Effector memory CD8-positive, alpha-beta T cell (primary cell): ENCODE results near the gene SLC31A2.

Experiments used
- ATAC-seq: fragments of 150-1000 bp; cut with Tn5 transposase; replicated peaks from 2 replicates; pipeline ENCODE4 v1.10.0; 2021; ENCODE audit warnings: mild to moderate bottlenecking, moderate library complexity
- DNase-seq, 3 experiments: peaks; one replicate each; pipeline ENCODE4 v3.0.0; 2021
- H3K27ac Mint-ChIP-seq, 2 donors: one replicate each; pipeline ENCODE4 v1.8.0; 2022; ENCODE audit warnings: mild to moderate bottlenecking in 2 of 2, mixed read lengths in 2 of 2, moderate library complexity in 2 of 2
- H3K27me3 Mint-ChIP-seq, 2 donors: one replicate each; pipeline ENCODE4 v1.8.0; 2022; ENCODE audit warnings: mixed read lengths in 2 of 2
- H3K36me3 Mint-ChIP-seq: one replicate; pipeline ENCODE4 v1.8.0; 2022; ENCODE audit warnings: mild to moderate bottlenecking, moderate library complexity, mixed read lengths; ENCODE audit not compliant: insufficient read depth
- H3K4me1 Mint-ChIP-seq, 2 donors: one replicate each; pipeline ENCODE4 v1.8.0; 2022; ENCODE audit warnings: low read depth in 2 of 2, mixed read lengths in 2 of 2
- H3K4me3 Mint-ChIP-seq, 2 donors: one replicate each; pipeline ENCODE4 v1.8.0; 2022; ENCODE audit warnings: mild to moderate bottlenecking in 2 of 2, mixed read lengths in 2 of 2, moderate library complexity in 2 of 2
- H3K9me3 Mint-ChIP-seq, 2 donors: one replicate each; pipeline ENCODE4 v1.8.0; 2022; ENCODE audit warnings: mixed read lengths in 2 of 2

SLC31A2 gene

GRCh38 chr9:113155911-113156588 is 5.2 kb downstream of the SLC31A2 start:
- ATAC-seq: peak; percentile 63
- Mint-ChIP-seq H3K9me3 (no peaks in the 10 kb centered on the region), H3K27me3 (no peaks in the 10 kb centered on the region), H3K4me3 (peak overlapping the region; percentile 4 to 46), H3K4me1 (peaks cover 28% of the 10 kb centered on the region in 2 donors), H3K36me3 (peaks cover 14% of the 10 kb centered on the region), H3K27ac (peak overlapping the region; percentile 77 to 81)
- peak; percentile 8 to 21 (median 16) for DNase-seq

DNA sequence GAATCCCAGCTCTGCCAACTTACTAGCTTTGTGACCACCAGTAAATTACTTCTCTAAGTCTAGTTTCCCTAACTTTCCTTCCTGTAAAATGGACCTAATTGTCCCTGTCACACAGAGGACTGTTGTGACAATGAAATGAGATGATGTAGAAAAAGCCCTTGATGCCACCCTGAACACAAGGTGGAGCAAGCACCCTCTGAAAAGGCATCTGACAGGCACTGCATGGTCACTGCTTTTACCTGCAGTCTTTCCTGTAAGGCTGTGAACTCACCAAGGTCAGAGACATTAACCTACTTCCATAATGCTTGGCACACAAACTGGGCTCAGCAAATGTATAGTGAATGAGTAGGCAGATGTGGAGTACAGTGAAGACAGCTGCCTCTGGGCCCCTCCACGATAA is 6.1 kb downstream of the SLC31A2 start:
- peak overlapping the region in 1 of 2 donors; percentile 81 for H3K27ac Mint-ChIP-seq
- peaks cover 23% of the 10 kb centered on the region in 2 donors for H3K4me1 Mint-ChIP-seq
- DNase-seq (no peak), ATAC-seq (no peak)
- no peaks in the 10 kb centered on the region for H3K27me3 Mint-ChIP-seq
- H3K9me3 Mint-ChIP-seq: no peaks in the 10 kb centered on the region
- peaks cover 16% of the 10 kb centered on the region for H3K36me3 Mint-ChIP-seq
- no peak overlapping the region for H3K4me3 Mint-ChIP-seq

- no peak for DNase-seq
- no peaks in the 10 kb centered on the region for H3K27me3 Mint-ChIP-seq
- peaks cover 15% of the 10 kb centered on the region in 2 donors for H3K4me1 Mint-ChIP-seq
- no peak overlapping the region for H3K4me3 Mint-ChIP-seq
- no peak for ATAC-seq
- peaks cover 25% of the 10 kb centered on the region for H3K36me3 Mint-ChIP-seq
- no peaks in the 10 kb centered on the region for H3K9me3 Mint-ChIP-seq
- H3K27ac Mint-ChIP-seq: no peak overlapping the region
Measured at GRCh38 chr9:113158446-113158845, 7.6 kb downstream of the SLC31A2 start.

DNA sequence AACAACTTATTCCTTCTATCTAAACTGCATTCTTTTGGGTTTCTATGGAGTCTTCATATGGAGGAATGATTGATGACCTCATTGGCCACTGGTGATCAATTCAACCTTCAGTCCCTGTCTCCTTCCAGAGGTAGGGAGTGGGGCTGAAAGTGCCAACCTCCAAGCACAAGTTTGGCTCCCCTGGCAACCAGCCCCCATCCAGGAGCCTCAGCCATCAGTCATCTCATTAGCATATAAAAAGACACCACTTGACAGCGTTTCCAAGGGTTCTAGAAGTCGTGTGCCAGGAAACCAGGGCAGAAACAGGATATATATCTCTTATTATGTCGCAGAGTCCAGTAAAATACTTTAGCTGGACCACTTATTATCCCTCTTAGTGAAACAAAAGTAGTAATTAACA is 9.8 kb downstream of the SLC31A2 start:
- no peak for ATAC-seq
- H3K36me3 Mint-ChIP-seq: peaks cover 31% of the 10 kb centered on the region
- no peaks in the 10 kb centered on the region for H3K9me3 Mint-ChIP-seq
- H3K27me3 Mint-ChIP-seq: no peaks in the 10 kb centered on the region
- no peak for DNase-seq
- no peak overlapping the region for H3K27ac Mint-ChIP-seq
- H3K4me1 Mint-ChIP-seq: peaks cover 14 to 15% of the 10 kb centered on the region in 2 donors
- no peak overlapping the region for H3K4me3 Mint-ChIP-seq

GRCh38 chr9:113163001-113163400 is 12.2 kb downstream of the SLC31A2 start:
- Mint-ChIP-seq H3K4me1 (peaks cover 0 to 2% of the 10 kb centered on the region in 2 donors), H3K27me3 (no peaks in the 10 kb centered on the region), H3K4me3 (no peak overlapping the region), H3K36me3 (peaks cover 52% of the 10 kb centered on the region), H3K27ac (peak overlapping the region in 1 of 2 donors; percentile 52), H3K9me3 (no peaks in the 10 kb centered on the region)
- ATAC-seq: no peak
- DNase-seq: no peak

DNA sequence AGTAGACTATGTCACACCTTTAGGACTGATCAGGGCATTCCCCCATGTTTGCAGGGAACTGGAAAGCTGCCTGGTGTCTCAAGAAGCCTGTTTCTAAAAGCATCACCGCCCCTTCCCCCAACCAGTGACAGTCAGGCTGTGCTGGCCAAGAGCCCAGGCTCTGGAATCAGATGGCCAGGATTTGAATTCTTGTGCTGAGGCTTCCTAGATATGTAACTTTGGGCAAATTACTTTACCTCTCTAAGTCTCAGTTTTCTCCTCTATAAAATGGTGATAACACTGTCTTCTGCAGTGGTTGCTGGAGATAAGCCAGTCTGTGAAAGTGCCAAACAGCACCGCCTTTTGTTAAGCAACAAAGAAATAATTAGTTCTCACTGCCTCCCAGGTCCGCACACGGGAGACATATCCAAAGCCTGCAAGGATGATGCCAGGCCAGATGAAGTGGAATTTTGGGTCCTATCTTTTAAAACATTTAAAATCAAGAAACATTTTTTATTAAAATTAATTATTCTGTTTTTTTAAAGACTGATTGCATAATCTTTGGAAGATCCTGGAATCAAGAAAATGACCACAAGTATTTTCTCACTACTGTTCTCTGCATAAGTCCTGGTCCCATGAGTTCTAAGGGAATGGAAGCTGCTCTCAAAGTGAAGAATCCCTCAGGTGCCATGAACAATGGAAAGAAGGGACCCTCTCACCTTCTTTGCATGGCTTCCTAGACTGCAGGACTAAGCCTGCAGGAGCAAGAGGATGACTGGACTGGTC is 13.9 kb downstream of the SLC31A2 start:
- H3K4me3 Mint-ChIP-seq: no peak overlapping the region
- H3K9me3 Mint-ChIP-seq: no peaks in the 10 kb centered on the region
- peaks cover 0 to 2% of the 10 kb centered on the region in 2 donors for H3K4me1 Mint-ChIP-seq
- H3K27me3 Mint-ChIP-seq: no peaks in the 10 kb centered on the region
- no peak overlapping the region for H3K27ac Mint-ChIP-seq
- no peak for ATAC-seq
- peaks cover 65% of the 10 kb centered on the region for H3K36me3 Mint-ChIP-seq
- no peak for DNase-seq

DNA sequence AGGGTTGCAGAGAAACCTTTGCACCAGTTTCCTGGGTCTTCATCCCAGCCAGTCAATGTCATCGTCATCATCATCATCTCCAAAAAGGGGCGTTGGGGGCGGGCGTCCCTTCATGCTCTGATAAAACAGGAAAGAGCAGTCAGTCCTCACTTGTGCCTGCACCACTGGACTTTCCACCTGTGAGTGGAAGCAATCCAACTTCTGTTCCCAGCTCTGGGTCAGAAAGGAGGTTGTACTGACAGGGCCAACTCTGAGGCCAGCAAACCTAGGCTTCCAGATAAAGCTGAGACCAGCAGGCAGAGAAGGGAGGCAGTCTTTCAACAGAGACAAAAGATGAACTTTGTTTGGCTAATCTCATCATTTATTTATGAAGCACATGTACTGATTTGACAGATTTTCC is 15.2 kb downstream of the SLC31A2 start:
- no peak overlapping the region for H3K4me3 Mint-ChIP-seq
- H3K36me3 Mint-ChIP-seq: peaks cover 75% of the 10 kb centered on the region
- H3K4me1 Mint-ChIP-seq: no peaks in the 10 kb centered on the region
- ATAC-seq: no peak
- no peak overlapping the region for H3K27ac Mint-ChIP-seq
- no peaks in the 10 kb centered on the region for H3K27me3 Mint-ChIP-seq
- H3K9me3 Mint-ChIP-seq: no peaks in the 10 kb centered on the region
- DNase-seq: no peak

GRCh38 chr9:113168809-113169208 is 18.0 kb downstream of the SLC31A2 start:
- no peaks in the 10 kb centered on the region for H3K4me1 Mint-ChIP-seq
- no peak overlapping the region for H3K4me3 Mint-ChIP-seq
- H3K27ac Mint-ChIP-seq: peak overlapping the region in 1 of 2 donors; percentile 28
- H3K36me3 Mint-ChIP-seq: peaks cover 75% of the 10 kb centered on the region
- ATAC-seq: no peak
- H3K27me3 Mint-ChIP-seq: no peaks in the 10 kb centered on the region
- DNase-seq: no peak
- peaks cover 0 to 2% of the 10 kb centered on the region in 2 donors for H3K9me3 Mint-ChIP-seq

GRCh38 chr9:113173341-113173740 is 22.5 kb downstream of the SLC31A2 start:
- DNase-seq (no peak), ATAC-seq (no peak)
- no peak overlapping the region for H3K4me3 Mint-ChIP-seq
- peaks cover 0 to 2% of the 10 kb centered on the region in 2 donors for H3K9me3 Mint-ChIP-seq
- no peaks in the 10 kb centered on the region for H3K4me1 Mint-ChIP-seq
- H3K36me3 Mint-ChIP-seq: peaks cover 86% of the 10 kb centered on the region
- H3K27ac Mint-ChIP-seq: no peak overlapping the region
- H3K27me3 Mint-ChIP-seq: no peaks in the 10 kb centered on the region

GRCh38 chr9:113176803-113177202 is 26.0 kb downstream of the SLC31A2 start:
- no peak overlapping the region for H3K4me3 Mint-ChIP-seq
- no peak overlapping the region for H3K27ac Mint-ChIP-seq
- DNase-seq (no peak), ATAC-seq (no peak)
- H3K4me1 Mint-ChIP-seq: no peaks in the 10 kb centered on the region
- peaks cover 76% of the 10 kb centered on the region for H3K36me3 Mint-ChIP-seq
- H3K9me3 Mint-ChIP-seq: peaks cover 0 to 2% of the 10 kb centered on the region in 2 donors
- H3K27me3 Mint-ChIP-seq: no peaks in the 10 kb centered on the region

DNA sequence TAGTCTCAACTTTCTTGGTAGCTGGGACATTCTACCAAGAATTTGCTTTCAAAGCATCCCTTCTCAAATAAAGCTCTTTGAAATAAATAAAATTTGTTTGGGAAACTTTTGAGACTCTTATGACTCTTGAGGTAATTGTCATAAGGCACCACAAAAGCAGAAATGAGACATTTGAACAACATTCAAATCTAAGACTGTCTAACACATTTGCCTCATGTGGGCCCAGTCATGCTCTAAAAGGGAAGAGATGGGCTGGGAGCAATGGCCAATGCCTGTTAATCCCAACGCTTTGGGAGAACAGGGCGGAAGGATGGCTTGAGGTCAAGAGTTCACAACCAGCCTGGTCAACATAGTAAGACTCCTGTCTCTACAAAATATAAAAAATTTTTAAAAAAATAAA is 26.4 kb downstream of the SLC31A2 start:
- peaks cover 79% of the 10 kb centered on the region for H3K36me3 Mint-ChIP-seq
- H3K4me1 Mint-ChIP-seq: no peaks in the 10 kb centered on the region
- peak overlapping the region in 1 of 2 donors; percentile 15 for H3K27ac Mint-ChIP-seq
- H3K27me3 Mint-ChIP-seq: no peaks in the 10 kb centered on the region
- H3K9me3 Mint-ChIP-seq: peaks cover 0 to 2% of the 10 kb centered on the region in 2 donors
- DNase-seq (no peak), ATAC-seq (no peak)
- no peak overlapping the region for H3K4me3 Mint-ChIP-seq

DNA sequence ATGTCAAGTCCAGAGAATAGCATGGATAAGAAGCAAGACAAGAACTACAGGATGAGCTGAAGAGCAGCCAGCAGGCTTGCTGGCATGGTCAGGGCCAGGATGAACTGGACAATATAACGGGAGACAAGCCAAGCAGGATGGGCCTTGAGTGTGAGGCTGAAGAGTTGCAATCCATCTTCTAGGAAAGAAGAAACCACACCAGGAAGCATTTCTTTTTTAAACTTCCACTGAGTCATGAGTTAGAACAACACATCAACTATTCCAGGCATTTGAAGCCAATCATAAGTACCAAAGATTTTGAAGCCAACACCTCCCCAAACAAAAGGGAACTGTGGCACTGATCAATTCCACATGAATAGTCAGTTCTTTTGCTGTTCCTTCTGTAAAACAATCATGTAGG is 27.3 kb downstream of the SLC31A2 start:
- H3K9me3 Mint-ChIP-seq: no peaks in the 10 kb centered on the region
- H3K4me3 Mint-ChIP-seq: no peak overlapping the region
- no peaks in the 10 kb centered on the region for H3K4me1 Mint-ChIP-seq
- peak overlapping the region; percentile 15 to 36 for H3K27ac Mint-ChIP-seq
- no peaks in the 10 kb centered on the region for H3K27me3 Mint-ChIP-seq
- H3K36me3 Mint-ChIP-seq: peaks cover 78% of the 10 kb centered on the region
- no peak for ATAC-seq
- no peak for DNase-seq

GRCh38 chr9:113179839-113180238 is 29.0 kb downstream of the SLC31A2 start:
- DNase-seq (no peak), ATAC-seq (no peak)
- H3K9me3 Mint-ChIP-seq: no peaks in the 10 kb centered on the region
- no peaks in the 10 kb centered on the region for H3K4me1 Mint-ChIP-seq
- H3K36me3 Mint-ChIP-seq: peaks cover 72% of the 10 kb centered on the region
- no peak overlapping the region for H3K4me3 Mint-ChIP-seq
- H3K27me3 Mint-ChIP-seq: no peaks in the 10 kb centered on the region
- H3K27ac Mint-ChIP-seq: no peak overlapping the region

DNA sequence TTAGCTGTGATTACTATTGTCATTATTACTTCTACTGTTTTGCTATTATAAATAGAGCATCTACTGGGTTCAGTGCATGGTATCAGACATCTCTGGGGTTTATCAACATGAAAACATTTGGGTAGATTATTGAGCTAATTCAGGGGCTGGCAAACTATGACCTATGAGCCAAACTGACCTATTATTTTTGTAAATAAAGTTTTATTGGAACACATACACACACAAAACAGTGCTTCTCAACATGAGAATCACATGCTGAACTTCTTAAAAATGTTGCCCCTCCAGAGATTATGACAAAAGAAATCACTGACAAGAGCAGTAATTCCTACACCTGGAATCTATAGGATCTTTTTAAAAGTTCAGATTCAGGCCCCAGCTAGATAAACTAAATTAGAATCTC is 30.4 kb downstream of the SLC31A2 start:
- no peak for ATAC-seq
- Mint-ChIP-seq H3K27me3 (no peaks in the 10 kb centered on the region), H3K9me3 (no peaks in the 10 kb centered on the region), H3K36me3 (peaks cover 72% of the 10 kb centered on the region), H3K4me3 (no peak overlapping the region), H3K27ac (peak overlapping the region in 1 of 2 donors; percentile 11), H3K4me1 (no peaks in the 10 kb centered on the region)
- no peak for DNase-seq
